ENCODE measurements around the gene NTMT1. TPM values are rescaled to one million over a fixed set of nuclear protein-coding genes. Genes with fewer than 3 reads are reported as not detected.

The NTMT1 gene
- total RNA-seq, 1 donor from 2014 or later: 15.5 TPM

DNA sequence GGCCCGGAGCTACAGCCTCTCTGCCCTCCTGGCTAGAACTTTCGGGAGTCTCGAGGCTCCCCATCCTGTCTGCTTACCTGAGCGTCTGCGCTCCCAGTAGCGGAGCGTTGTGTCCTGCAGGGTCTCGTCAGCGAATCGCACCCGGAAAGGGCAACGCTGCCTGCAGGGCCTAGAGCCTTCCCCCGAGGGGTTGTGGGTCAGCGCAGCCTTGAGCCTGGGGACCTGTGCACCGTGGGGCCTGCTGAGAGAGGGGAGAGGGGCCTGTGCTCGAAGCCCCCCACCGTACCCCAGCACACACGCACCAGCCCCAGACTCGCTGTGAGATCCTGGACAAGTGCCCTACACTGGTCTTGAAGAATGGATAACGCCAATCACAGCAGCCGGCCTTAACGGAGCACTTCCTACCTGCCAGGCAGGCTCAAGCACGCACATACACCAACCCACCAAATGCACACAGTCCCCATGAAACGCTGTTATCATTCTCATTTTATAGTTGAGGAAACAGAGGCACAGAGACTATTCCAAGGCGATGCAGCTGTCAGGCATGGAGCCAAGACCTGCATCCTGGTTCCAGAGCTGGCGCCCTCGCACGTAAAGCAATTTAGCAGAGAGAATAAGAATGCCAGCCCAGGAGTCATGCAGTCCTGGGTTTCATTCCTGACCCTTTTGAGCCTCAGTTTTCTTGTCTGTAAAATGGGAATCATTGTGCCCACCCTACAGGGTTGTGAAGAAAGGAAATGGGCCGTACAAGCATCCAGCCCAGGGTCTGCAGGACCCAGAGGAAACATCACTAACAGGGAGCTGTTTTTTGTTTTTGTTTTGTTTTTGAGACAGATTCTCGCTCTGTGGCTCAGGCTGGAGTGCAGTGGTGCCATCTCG is 10.3 kb upstream of the NTMT1 start:
- intact Hi-C loops (cut with DNase I): no loop called here
- TF ChIP-seq POLR2AphosphoS5 (IDR thresholded peaks at IDR 0.05; ENCODE audit: insufficient read depth in 1 of 2, low read depth in 1 of 2): no peak
- TF ChIP-seq, protein P1, sequence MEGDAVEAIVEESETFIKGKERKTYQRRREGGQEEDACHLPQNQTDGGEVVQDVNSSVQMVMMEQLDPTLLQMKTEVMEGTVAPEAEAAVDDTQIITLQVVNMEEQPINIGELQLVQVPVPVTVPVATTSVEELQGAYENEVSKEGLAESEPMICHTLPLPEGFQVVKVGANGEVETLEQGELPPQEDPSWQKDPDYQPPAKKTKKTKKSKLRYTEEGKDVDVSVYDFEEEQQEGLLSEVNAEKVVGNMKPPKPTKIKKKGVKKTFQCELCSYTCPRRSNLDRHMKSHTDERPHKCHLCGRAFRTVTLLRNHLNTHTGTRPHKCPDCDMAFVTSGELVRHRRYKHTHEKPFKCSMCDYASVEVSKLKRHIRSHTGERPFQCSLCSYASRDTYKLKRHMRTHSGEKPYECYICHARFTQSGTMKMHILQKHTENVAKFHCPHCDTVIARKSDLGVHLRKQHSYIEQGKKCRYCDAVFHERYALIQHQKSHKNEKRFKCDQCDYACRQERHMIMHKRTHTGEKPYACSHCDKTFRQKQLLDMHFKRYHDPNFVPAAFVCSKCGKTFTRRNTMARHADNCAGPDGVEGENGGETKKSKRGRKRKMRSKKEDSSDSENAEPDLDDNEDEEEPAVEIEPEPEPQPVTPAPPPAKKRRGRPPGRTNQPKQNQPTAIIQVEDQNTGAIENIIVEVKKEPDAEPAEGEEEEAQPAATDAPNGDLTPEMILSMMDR (IDR thresholded peaks at IDR 0.05): no peak
- no peak for TF ChIP-seq POLR2A (IDR thresholded peaks at IDR 0.05)
- H3K4me3 ChIP-seq: no peak overlapping the region
- no peaks in the 10 kb centered on the region for H3K27me3 ChIP-seq
- H3K36me3 ChIP-seq: no peaks in the 10 kb centered on the region
- no peak for DNase-seq (ENCODE audit: extremely low spot score in 2 of 2)
- H3K27ac ChIP-seq: no peak overlapping the region
- H3K9me3 ChIP-seq: no peaks in the 10 kb centered on the region
- H3K4me1 ChIP-seq: peaks cover 19% of the 10 kb centered on the region

DNA sequence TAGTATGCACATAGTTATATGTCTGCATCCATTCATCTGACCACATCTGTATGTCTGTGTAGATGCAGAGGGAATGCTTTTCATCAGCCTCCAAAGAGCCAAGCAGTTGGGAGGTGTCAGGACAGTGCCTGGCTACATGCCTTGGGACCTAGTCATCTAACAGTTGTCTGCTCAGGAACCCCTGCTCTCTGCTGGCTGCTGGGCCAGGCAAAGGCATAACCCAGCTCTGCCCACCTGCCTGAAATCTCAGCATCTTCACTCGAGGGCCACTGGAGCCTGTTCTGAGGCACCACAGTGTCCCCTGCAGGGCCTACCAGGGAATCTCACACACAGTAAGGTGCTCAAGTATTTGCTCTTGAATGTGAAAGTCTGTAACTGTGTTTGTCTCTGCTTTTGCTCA is 8.8 kb upstream of the NTMT1 start:
- Histone ChIP-seq H3K36me3 (no peaks in the 10 kb centered on the region), H3K4me3 (no peak overlapping the region), H3K27me3 (no peaks in the 10 kb centered on the region), H3K9me3 (no peaks in the 10 kb centered on the region), H3K27ac (no peak overlapping the region), H3K4me1 (peaks cover 14% of the 10 kb centered on the region)
- intact Hi-C loops (cut with DNase I): no loop called here
- TF ChIP-seq, protein P1 (IDR thresholded peaks at IDR 0.05): no peak
- no peak for TF ChIP-seq POLR2AphosphoS5 (IDR thresholded peaks at IDR 0.05; ENCODE audit: insufficient read depth in 1 of 2, low read depth in 1 of 2)
- TF ChIP-seq POLR2A (IDR thresholded peaks at IDR 0.05): no peak
- no peak for DNase-seq (ENCODE audit: extremely low spot score in 2 of 2)

DNA sequence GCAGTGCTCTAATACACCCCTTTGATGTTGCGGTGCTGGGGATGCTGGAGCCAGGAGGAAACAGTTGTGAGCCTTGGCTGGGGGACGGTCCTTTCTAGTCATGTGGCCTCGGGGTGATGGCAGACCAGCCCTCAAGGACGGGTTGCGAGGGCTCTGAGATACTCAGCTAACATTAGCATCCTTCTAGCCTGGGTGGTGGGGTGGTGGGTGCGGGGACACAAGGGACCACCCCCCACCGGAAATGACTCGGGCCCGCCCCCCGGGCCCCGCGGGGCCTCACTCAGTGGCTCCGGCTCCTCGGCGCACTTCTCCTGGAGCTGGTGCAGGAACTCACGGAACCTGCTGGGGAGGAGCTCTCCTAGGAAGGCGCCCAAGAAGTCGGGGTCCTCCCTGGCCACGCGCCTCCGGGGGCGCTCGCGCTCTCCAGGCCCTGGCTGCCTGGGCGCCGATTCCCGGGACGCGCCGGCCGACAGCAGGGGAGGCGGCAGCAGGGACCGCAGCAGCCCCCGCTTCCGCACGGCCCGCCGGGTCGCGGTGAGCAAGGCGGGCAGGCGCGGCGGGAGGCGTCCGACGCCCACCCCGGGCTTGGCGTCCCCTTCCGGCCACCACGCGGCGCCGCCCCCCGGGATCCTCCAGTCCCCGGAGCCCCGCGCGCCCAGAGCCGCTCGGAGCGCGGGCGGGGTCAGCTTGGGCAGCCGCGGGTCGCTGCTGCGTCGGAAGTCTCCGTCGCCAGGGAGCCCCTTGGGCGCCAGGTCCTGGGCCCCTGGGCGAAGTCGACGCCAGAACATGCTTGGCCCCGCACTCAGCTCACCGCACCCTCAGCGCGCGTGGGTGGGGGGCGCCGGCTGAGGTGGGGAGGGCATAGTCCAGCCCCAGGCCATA is 5.9 kb upstream of the NTMT1 start:
- no peak for DNase-seq (ENCODE audit: extremely low spot score in 2 of 2)
- Histone ChIP-seq H3K9me3 (no peaks in the 10 kb centered on the region), H3K27ac (peak overlapping the region; percentile 28), H3K4me1 (peaks cover 15% of the 10 kb centered on the region), H3K4me3 (peak overlapping the region; percentile 48 to 50), H3K27me3 (no peaks in the 10 kb centered on the region), H3K36me3 (no peaks in the 10 kb centered on the region)
- TF ChIP-seq, protein P1 (IDR thresholded peaks at IDR 0.05): no peak
- TF ChIP-seq POLR2AphosphoS5 (IDR thresholded peaks at IDR 0.05; ENCODE audit: insufficient read depth in 1 of 2, low read depth in 1 of 2): no peak
- TF ChIP-seq POLR2A (IDR thresholded peaks at IDR 0.05): no peak
- intact Hi-C loops (cut with DNase I): no loop called here

DNA sequence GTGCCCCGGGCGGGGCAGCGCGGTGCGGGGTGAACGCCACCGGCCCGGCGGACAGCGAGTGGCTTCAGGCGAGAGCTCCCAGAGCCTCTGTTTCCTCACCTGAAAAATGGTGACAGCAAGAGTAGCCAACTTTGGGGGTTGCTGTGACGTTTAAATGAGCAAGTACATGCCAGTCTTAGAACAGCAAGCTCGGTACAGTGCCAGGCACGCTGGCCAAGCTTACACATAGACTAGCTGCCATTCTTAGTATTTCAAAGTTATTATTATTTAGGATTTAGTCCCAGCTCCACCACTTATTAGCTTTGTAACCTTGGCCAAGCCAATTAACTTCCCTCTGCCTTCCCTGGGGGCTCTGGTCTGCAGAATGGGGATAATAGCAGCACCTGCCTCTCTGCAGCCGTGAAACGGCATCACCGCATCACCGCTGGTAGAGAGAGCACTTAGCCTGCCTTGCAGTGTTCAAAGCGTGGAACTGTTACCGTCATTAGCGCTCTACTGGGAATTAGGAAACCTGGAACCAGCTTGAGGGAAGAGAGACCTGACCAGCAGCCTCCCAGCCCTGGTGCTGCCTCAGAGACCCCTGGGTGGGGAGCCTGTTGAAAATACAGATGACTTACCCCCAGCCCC is 5.2 kb upstream of the NTMT1 start, which contains the start of gene C9orf50:
C9orf50 (minus strand) TSS at position 433 of the 627 bp plus-strand sequence. CDS start 527 bp downstream, outside the sequence.
- Histone ChIP-seq H3K36me3 (no peaks in the 10 kb centered on the region), H3K9me3 (no peaks in the 10 kb centered on the region), H3K4me1 (peaks cover 23% of the 10 kb centered on the region), H3K4me3 (peak within 1 kb of the TSS; percentile 48 to 50), H3K27me3 (no peaks in the 10 kb centered on the region), H3K27ac (peak within 1 kb of the TSS; percentile 28)
- no peak for DNase-seq (ENCODE audit: extremely low spot score in 2 of 2)
- TF ChIP-seq, protein P1 (IDR thresholded peaks at IDR 0.05): no peak
- TF ChIP-seq POLR2AphosphoS5 (IDR thresholded peaks at IDR 0.05; ENCODE audit: insufficient read depth in 1 of 2, low read depth in 1 of 2) (no peak), POLR2A (IDR thresholded peaks at IDR 0.05) (no peak)
- intact Hi-C loops (cut with DNase I): no loop called here
